ENCODE results near the gene RHCE.
A peak's percentile ranks its signal among the peaks of the same experiment; 100 is the strongest.
"Not testable (repeated sequence)": the region's sequence is repeated elsewhere in the genome, so short reads cannot be mapped to it uniquely, and the experiment has no call there.

RHCE gene

GRCh38 chr1:25450891-25451290 lies 30.3 kb upstream of the RHCE start:
- DNase-seq = no peak
- H3K36me3 ChIP-seq (replicated peaks) = peaks cover 9% of the 10 kb centered on the region
- no peak overlapping the region for H3K4me3 ChIP-seq (ENCODE audit: low read depth, low read length)
- H3K27me3 ChIP-seq (replicated peaks) = no peaks in the 10 kb centered on the region
- in situ Hi-C loops (cut with HindIII; ENCODE audit: low pct_ligation_motif_present, low sequenced_read_pairs) = no loop called here
- no peak overlapping the region for H3K27ac ChIP-seq
- TF ChIP-seq CTCF (IDR thresholded peaks at IDR 0.05; ENCODE audit: low read depth, low read length, missing control alignments) = no peak

- Histone ChIP-seq H3K36me3 (replicated peaks) (peaks cover 9% of the 10 kb centered on the region), H3K4me3 (ENCODE audit: low read depth, low read length) (no peak overlapping the region), H3K27me3 (replicated peaks) (no peaks in the 10 kb centered on the region), H3K27ac (no peak overlapping the region)
- TF ChIP-seq CTCF (IDR thresholded peaks at IDR 0.05; ENCODE audit: low read depth, low read length, missing control alignments) = no peak
- no peak for DNase-seq
- in situ Hi-C loops (cut with HindIII; ENCODE audit: low pct_ligation_motif_present, low sequenced_read_pairs) = no loop called here
Observed at GRCh38 chr1:25447547-25447946, 26.9 kb upstream of the RHCE start.

GRCh38 chr1:25445993-25446538 lies 25.4 kb upstream of the RHCE start:
- Histone ChIP-seq H3K36me3 (replicated peaks) (peaks cover 9% of the 10 kb centered on the region), H3K27me3 (replicated peaks) (no peaks in the 10 kb centered on the region), H3K27ac (no peak overlapping the region), H3K4me3 (ENCODE audit: low read depth, low read length) (no peak overlapping the region)
- no peak for TF ChIP-seq CTCF (IDR thresholded peaks at IDR 0.05; ENCODE audit: low read depth, low read length, missing control alignments)
- no peak for DNase-seq
- in situ Hi-C loops (cut with HindIII; ENCODE audit: low pct_ligation_motif_present, low sequenced_read_pairs) = no loop called here

GRCh38 chr1:25444604-25445003 lies 24.0 kb upstream of the RHCE start:
- H3K36me3 ChIP-seq (replicated peaks) = not testable (repeated sequence)

GRCh38 chr1:25443030-25443699 lies 22.5 kb upstream of the RHCE start:
- H3K4me3 ChIP-seq (ENCODE audit: low read depth, low read length) = no peak overlapping the region
- H3K27me3 ChIP-seq (replicated peaks) = no peaks in the 10 kb centered on the region
- no peak for DNase-seq
- peaks cover 5% of the 10 kb centered on the region for H3K36me3 ChIP-seq (replicated peaks)
- TF ChIP-seq CTCF (IDR thresholded peaks at IDR 0.05; ENCODE audit: low read depth, low read length, missing control alignments) = no peak
- in situ Hi-C loops (cut with HindIII; ENCODE audit: low pct_ligation_motif_present, low sequenced_read_pairs) = no loop called here
- no peak overlapping the region for H3K27ac ChIP-seq

More at GRCh38 chr1:25444604-25445003, 24.0 kb upstream of the RHCE start:
- H3K27ac ChIP-seq; in situ Hi-C loops (cut with HindIII; ENCODE audit: low pct_ligation_motif_present, low sequenced_read_pairs); DNase-seq; H3K4me3 ChIP-seq (ENCODE audit: low read depth, low read length); H3K27me3 ChIP-seq (replicated peaks): not testable (repeated sequence)

GRCh38 chr1:25442178-25442577 lies 21.6 kb upstream of the RHCE start:
- in situ Hi-C loops (cut with HindIII; ENCODE audit: low pct_ligation_motif_present, low sequenced_read_pairs) = no loop called here
- TF ChIP-seq CTCF (IDR thresholded peaks at IDR 0.05; ENCODE audit: low read depth, low read length, missing control alignments) = peak; percentile 7
- no peak overlapping the region for H3K27ac ChIP-seq
- H3K36me3 ChIP-seq (replicated peaks) = peaks cover 4% of the 10 kb centered on the region
- no peaks in the 10 kb centered on the region for H3K27me3 ChIP-seq (replicated peaks)
- H3K4me3 ChIP-seq (ENCODE audit: low read depth, low read length) = no peak overlapping the region
- peak; percentile 12 for DNase-seq
